ENCODE measurements around the gene MAP4K3.

The MAP4K3 gene

GRCh38 chr2:39350658-39351057 lies 86.4 kb downstream of the MAP4K3 start:
- DNase-seq (ENCODE audit: low read depth in 1 of 2, low spot score in 1 of 2), result no peak
- Histone ChIP-seq H3K4me3 (replicated peaks; ENCODE audit: insufficient read depth, low read length) (no peak overlapping the region), H3K27me3 (ENCODE audit: insufficient read depth, poor library complexity, severe bottlenecking) (no peaks in the 10 kb centered on the region), H3K27ac (replicated peaks) (no peak overlapping the region)
- no peak for TF ChIP-seq GABPA (IDR thresholded peaks at IDR 0.05; ENCODE audit: low read depth)
- no peak for TF ChIP-seq CTCF (IDR thresholded peaks at IDR 0.05; ENCODE audit: insufficient read depth, low read length)
- no peak for TF ChIP-seq REST (IDR thresholded peaks at IDR 0.05; ENCODE audit: insufficient replicate concordance, low read depth)
- no peak for TF ChIP-seq POLR2AphosphoS5 (IDR thresholded peaks at IDR 0.05; ENCODE audit: low read depth)
- TF ChIP-seq SPI1 (IDR thresholded peaks at IDR 0.05; ENCODE audit: borderline replicate concordance, low read depth), result no peak

GRCh38 chr2:39338502-39338901 lies 98.6 kb downstream of the MAP4K3 start:
- Histone ChIP-seq H3K27ac (replicated peaks) (no peak overlapping the region), H3K4me3 (replicated peaks; ENCODE audit: insufficient read depth, low read length) (no peak overlapping the region), H3K27me3 (ENCODE audit: insufficient read depth, poor library complexity, severe bottlenecking) (no peaks in the 10 kb centered on the region)
- no peak for TF ChIP-seq SPI1 (IDR thresholded peaks at IDR 0.05; ENCODE audit: borderline replicate concordance, low read depth)
- TF ChIP-seq POLR2AphosphoS5 (IDR thresholded peaks at IDR 0.05; ENCODE audit: low read depth), result no peak
- TF ChIP-seq REST (IDR thresholded peaks at IDR 0.05; ENCODE audit: insufficient replicate concordance, low read depth), result no peak
- no peak for TF ChIP-seq CTCF (IDR thresholded peaks at IDR 0.05; ENCODE audit: insufficient read depth, low read length)
- TF ChIP-seq GABPA (IDR thresholded peaks at IDR 0.05; ENCODE audit: low read depth), result no peak
- DNase-seq (ENCODE audit: low read depth in 1 of 2, low spot score in 1 of 2), result no peak

GRCh38 chr2:39335930-39336329 lies 101.2 kb downstream of the MAP4K3 start:
- no peak for DNase-seq (ENCODE audit: low read depth in 1 of 2, low spot score in 1 of 2)
- TF ChIP-seq GABPA (IDR thresholded peaks at IDR 0.05; ENCODE audit: low read depth) (no peak), SPI1 (IDR thresholded peaks at IDR 0.05; ENCODE audit: borderline replicate concordance, low read depth) (no peak), POLR2AphosphoS5 (IDR thresholded peaks at IDR 0.05; ENCODE audit: low read depth) (no peak), CTCF (IDR thresholded peaks at IDR 0.05; ENCODE audit: insufficient read depth, low read length) (no peak), REST (IDR thresholded peaks at IDR 0.05; ENCODE audit: insufficient replicate concordance, low read depth) (no peak)
- Histone ChIP-seq H3K27ac (replicated peaks) (no peak overlapping the region), H3K4me3 (replicated peaks; ENCODE audit: insufficient read depth, low read length) (no peak overlapping the region), H3K27me3 (ENCODE audit: insufficient read depth, poor library complexity, severe bottlenecking) (no peaks in the 10 kb centered on the region)

All from HL-60 (cell line).